Measurements from ENCODE around the gene KLHL18. TPM values are rescaled to one million over a fixed set of nuclear protein-coding genes. Genes with fewer than 3 reads are reported as not detected.

KLHL18 gene
- total RNA-seq, 1 experiment from 2014 or later = 35.4 TPM

DNA sequence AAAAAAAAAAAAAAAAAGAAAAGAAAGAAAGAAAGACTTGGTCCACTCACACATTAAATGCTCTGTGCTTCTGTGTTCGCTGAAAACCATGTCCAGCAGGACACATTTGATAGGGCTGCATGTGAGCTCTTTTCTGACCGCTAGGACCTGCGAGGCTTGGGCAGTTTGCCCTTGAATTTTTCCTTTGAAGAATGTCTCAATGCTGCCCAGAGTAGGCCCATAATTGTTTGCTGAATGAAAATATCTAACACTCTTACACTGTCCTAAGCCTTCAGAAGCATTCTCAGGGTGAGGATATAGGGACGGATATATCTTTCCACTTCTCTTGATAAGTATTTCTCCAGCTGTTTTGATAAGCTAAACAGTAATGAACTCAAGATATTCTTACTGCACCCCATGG, 6.2 kb upstream of the KLHL18 start:
- no peaks in the 10 kb centered on the region for H3K9me3 ChIP-seq (ENCODE audit: control insufficient read depth, insufficient read depth, low read depth, low read length)
- ChIA-PET CTCF (no interaction called here), POLR2A (no interaction called here)
- no peaks in the 10 kb centered on the region for H3K36me3 ChIP-seq (ENCODE audit: control insufficient read depth, insufficient read depth, low read length)
- H3K4me3 ChIP-seq (ENCODE audit: low read depth in 2 of 2, low read length in 2 of 2) = no peak overlapping the region
- intact Hi-C loops (cut with micrococcal nuclease; ENCODE audit: unreplicated experiment) = no loop called here
- H3K27ac ChIP-seq (ENCODE audit: low read length) = no peak overlapping the region
- H3K27me3 ChIP-seq (ENCODE audit: control insufficient read depth, insufficient read depth, low read length) = no peaks in the 10 kb centered on the region
- in situ Hi-C loops (cut with HindIII; ENCODE audit: low pct_unique_long_range_greater_than_20kb, low sequenced_read_pairs) = no loop called here
- ATAC-seq = no peak
- TF ChIP-seq, protein P1, sequence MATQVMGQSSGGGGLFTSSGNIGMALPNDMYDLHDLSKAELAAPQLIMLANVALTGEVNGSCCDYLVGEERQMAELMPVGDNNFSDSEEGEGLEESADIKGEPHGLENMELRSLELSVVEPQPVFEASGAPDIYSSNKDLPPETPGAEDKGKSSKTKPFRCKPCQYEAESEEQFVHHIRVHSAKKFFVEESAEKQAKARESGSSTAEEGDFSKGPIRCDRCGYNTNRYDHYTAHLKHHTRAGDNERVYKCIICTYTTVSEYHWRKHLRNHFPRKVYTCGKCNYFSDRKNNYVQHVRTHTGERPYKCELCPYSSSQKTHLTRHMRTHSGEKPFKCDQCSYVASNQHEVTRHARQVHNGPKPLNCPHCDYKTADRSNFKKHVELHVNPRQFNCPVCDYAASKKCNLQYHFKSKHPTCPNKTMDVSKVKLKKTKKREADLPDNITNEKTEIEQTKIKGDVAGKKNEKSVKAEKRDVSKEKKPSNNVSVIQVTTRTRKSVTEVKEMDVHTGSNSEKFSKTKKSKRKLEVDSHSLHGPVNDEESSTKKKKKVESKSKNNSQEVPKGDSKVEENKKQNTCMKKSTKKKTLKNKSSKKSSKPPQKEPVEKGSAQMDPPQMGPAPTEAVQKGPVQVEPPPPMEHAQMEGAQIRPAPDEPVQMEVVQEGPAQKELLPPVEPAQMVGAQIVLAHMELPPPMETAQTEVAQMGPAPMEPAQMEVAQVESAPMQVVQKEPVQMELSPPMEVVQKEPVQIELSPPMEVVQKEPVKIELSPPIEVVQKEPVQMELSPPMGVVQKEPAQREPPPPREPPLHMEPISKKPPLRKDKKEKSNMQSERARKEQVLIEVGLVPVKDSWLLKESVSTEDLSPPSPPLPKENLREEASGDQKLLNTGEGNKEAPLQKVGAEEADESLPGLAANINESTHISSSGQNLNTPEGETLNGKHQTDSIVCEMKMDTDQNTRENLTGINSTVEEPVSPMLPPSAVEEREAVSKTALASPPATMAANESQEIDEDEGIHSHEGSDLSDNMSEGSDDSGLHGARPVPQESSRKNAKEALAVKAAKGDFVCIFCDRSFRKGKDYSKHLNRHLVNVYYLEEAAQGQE (IDR thresholded peaks at IDR 0.05; ENCODE audit: insufficient read depth in 1 of 2, low read depth in 2 of 2, low read length in 1 of 2) = no peak
- TF ChIP-seq SIN3A (IDR thresholded peaks at IDR 0.05; ENCODE audit: borderline replicate concordance, insufficient read depth, low read depth, low read length) (no peak), TCF7L2 (IDR thresholded peaks at IDR 0.05; ENCODE audit: low read depth, low read length) (no peak)
- TF ChIP-seq, protein P2, sequence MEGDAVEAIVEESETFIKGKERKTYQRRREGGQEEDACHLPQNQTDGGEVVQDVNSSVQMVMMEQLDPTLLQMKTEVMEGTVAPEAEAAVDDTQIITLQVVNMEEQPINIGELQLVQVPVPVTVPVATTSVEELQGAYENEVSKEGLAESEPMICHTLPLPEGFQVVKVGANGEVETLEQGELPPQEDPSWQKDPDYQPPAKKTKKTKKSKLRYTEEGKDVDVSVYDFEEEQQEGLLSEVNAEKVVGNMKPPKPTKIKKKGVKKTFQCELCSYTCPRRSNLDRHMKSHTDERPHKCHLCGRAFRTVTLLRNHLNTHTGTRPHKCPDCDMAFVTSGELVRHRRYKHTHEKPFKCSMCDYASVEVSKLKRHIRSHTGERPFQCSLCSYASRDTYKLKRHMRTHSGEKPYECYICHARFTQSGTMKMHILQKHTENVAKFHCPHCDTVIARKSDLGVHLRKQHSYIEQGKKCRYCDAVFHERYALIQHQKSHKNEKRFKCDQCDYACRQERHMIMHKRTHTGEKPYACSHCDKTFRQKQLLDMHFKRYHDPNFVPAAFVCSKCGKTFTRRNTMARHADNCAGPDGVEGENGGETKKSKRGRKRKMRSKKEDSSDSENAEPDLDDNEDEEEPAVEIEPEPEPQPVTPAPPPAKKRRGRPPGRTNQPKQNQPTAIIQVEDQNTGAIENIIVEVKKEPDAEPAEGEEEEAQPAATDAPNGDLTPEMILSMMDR (IDR thresholded peaks at IDR 0.05) = no peak
- no peak for DNase-seq (ENCODE audit: low read depth, low spot score)
- BruUV-seq (replicated peaks) = no TSS peak
- H3K4me1 ChIP-seq (ENCODE audit: control insufficient read depth, insufficient read depth, low read length) = peaks cover 6% of the 10 kb centered on the region; the same call in 1 of the 2 replicates

DNA sequence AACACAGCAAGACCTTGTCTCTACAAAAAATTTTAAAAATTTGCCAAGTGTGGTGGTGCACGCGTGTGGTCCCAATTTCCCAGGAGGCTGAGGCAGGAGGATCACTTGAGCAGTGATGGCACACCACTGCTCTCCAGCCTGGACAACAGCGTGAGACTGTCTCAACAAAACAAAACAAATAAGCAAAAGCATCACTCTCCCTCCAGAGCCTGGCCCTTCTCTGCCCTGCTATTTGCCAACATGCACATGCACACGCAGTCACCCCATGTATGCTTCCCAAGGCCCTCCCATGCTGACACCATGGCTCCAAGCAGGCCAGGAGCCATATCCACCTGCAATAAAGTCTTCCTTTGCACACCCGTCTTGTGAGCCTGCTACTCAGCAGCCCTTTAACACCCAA, 2.2 kb upstream of the KLHL18 start:
- peaks cover 3% of the 10 kb centered on the region; the same call in 1 of the 2 replicates for H3K36me3 ChIP-seq (ENCODE audit: control insufficient read depth, insufficient read depth, low read length)
- TF ChIP-seq, protein P2 (IDR thresholded peaks at IDR 0.05) = no peak
- no peak for TF ChIP-seq TCF7L2 (IDR thresholded peaks at IDR 0.05; ENCODE audit: low read depth, low read length)
- TF ChIP-seq, protein P1 (IDR thresholded peaks at IDR 0.05; ENCODE audit: insufficient read depth in 1 of 2, low read depth in 2 of 2, low read length in 1 of 2) = no peak
- TF ChIP-seq POLR2AphosphoS5 (IDR thresholded peaks at IDR 0.05; ENCODE audit: low read depth, low read length) = no peak
- no peak for TF ChIP-seq SIN3A (IDR thresholded peaks at IDR 0.05; ENCODE audit: borderline replicate concordance, insufficient read depth, low read depth, low read length)
- DNase-seq (ENCODE audit: low read depth, low spot score) = no peak
- ChIA-PET POLR2A (no interaction called here), CTCF (no interaction called here)
- peaks cover 6% of the 10 kb centered on the region; the same call in 1 of the 2 replicates for H3K4me1 ChIP-seq (ENCODE audit: control insufficient read depth, insufficient read depth, low read length)
- intact Hi-C loops (cut with micrococcal nuclease; ENCODE audit: unreplicated experiment) (no loop called here), in situ Hi-C loops (cut with HindIII; ENCODE audit: low pct_unique_long_range_greater_than_20kb, low sequenced_read_pairs) (no loop called here)
- H3K27ac ChIP-seq (ENCODE audit: low read length) = no peak overlapping the region
- H3K27me3 ChIP-seq (ENCODE audit: control insufficient read depth, insufficient read depth, low read length) = no peaks in the 10 kb centered on the region
- no peaks in the 10 kb centered on the region for H3K9me3 ChIP-seq (ENCODE audit: control insufficient read depth, insufficient read depth, low read depth, low read length)
- no peak overlapping the region for H3K4me3 ChIP-seq (ENCODE audit: low read depth in 2 of 2, low read length in 2 of 2)
- no TSS peak for BruUV-seq (replicated peaks)
- no peak for ATAC-seq
